ENCODE data around the gene ACOX1. TPM values are rescaled to one million over a fixed set of nuclear protein-coding genes. Genes with fewer than 3 reads are reported as not detected.

Gene ACOX1
- total RNA-seq, 4 donors from 2014 or later: 46.9 to 73.3 (median 62.3) TPM

- Histone ChIP-seq H3K27me3 (no peaks in the 10 kb centered on the region), H3K36me3 (peaks cover 0 to 89% (median 0%) of the 10 kb centered on the region in 3 donors), H3K4me1 (peaks cover 0 to 3% (median 2%) of the 10 kb centered on the region in 3 donors), H3K9me3 (no peaks in the 10 kb centered on the region), H3K27ac (no peak overlapping the region), H3K4me3 (no peak overlapping the region)
- no peak for DNase-seq
- 91 to 98% methylated on average over 4 to 7 of the region's 9 CpGs for WGBS, 2 donors
- no peak for TF ChIP-seq POLR2A (IDR thresholded peaks at IDR 0.05)
- no peak for TF ChIP-seq CTCF (IDR thresholded peaks at IDR 0.05)
- intact Hi-C loops (cut with DNase I): no loop called here
These were observed 12.4 kb upstream of the ACOX1 start for GRCh38 chr17:75991396-75991795.

GRCh38 chr17:75987041-75987440, 8.1 kb upstream of the ACOX1 start:
- Histone ChIP-seq H3K9me3 (no peaks in the 10 kb centered on the region), H3K4me3 (no peak overlapping the region), H3K27ac (no peak overlapping the region), H3K27me3 (no peaks in the 10 kb centered on the region), H3K36me3 (peaks cover 0 to 51% (median 0%) of the 10 kb centered on the region in 3 donors), H3K4me1 (peaks cover 0 to 35% (median 20%) of the 10 kb centered on the region in 3 donors)
- intact Hi-C loops (cut with DNase I): no loop called here
- no peak for TF ChIP-seq CTCF (IDR thresholded peaks at IDR 0.05)
- TF ChIP-seq POLR2A (IDR thresholded peaks at IDR 0.05): no peak
- DNase-seq: no peak
- 68 to 71% methylated on average over 4 of the region's 4 CpGs for WGBS, 2 donors

- H3K36me3 ChIP-seq: peaks cover 0 to 41% (median 0%) of the 10 kb centered on the region in 3 donors
- no peaks in the 10 kb centered on the region for H3K9me3 ChIP-seq
- WGBS, 2 donors: 58 to 86% methylated on average over 4 of the region's 4 CpGs
- intact Hi-C loops (cut with DNase I): no loop called here
- no peak for TF ChIP-seq CTCF (IDR thresholded peaks at IDR 0.05)
- TF ChIP-seq POLR2A (IDR thresholded peaks at IDR 0.05): no peak
- peaks cover 0 to 46% (median 25%) of the 10 kb centered on the region in 3 donors for H3K4me1 ChIP-seq
- H3K4me3 ChIP-seq: no peak overlapping the region
- no peaks in the 10 kb centered on the region for H3K27me3 ChIP-seq
- no peak overlapping the region for H3K27ac ChIP-seq
- DNase-seq: no peak
These were observed 7.0 kb upstream of the ACOX1 start for GRCh38 chr17:75985986-75986385.

GRCh38 chr17:75983501-75984181, 4.7 kb upstream of the ACOX1 start:
- TF ChIP-seq POLR2A (IDR thresholded peaks at IDR 0.05): no peak
- intact Hi-C loops (cut with DNase I): no loop called here
- 33 to 56% methylated on average over 6 of the region's 6 CpGs for WGBS, 2 donors
- H3K27me3 ChIP-seq: no peaks in the 10 kb centered on the region
- peaks cover 9 to 58% (median 32%) of the 10 kb centered on the region in 3 donors for H3K4me1 ChIP-seq
- no peak for DNase-seq
- H3K9me3 ChIP-seq: no peaks in the 10 kb centered on the region
- no peak overlapping the region for H3K4me3 ChIP-seq
- peak overlapping the region; percentile 56 to 99 (median 98) for H3K27ac ChIP-seq
- peaks cover 0 to 17% (median 0%) of the 10 kb centered on the region in 3 donors for H3K36me3 ChIP-seq

GRCh38 chr17:75981019-75981615, 2.2 kb upstream of the ACOX1 start:
- peaks cover 22 to 83% (median 52%) of the 10 kb centered on the region in 3 donors for H3K4me1 ChIP-seq
- H3K36me3 ChIP-seq: no peaks in the 10 kb centered on the region
- H3K27ac ChIP-seq: peak overlapping the region; percentile 98 to 99 (median 98)
- H3K27me3 ChIP-seq: no peaks in the 10 kb centered on the region
- intact Hi-C loops (cut with DNase I): no loop called here
- 69 to 94% methylated on average over 7 of the region's 7 CpGs for WGBS, 2 donors
- TF ChIP-seq POLR2A (IDR thresholded peaks at IDR 0.05) (no peak), CTCF (IDR thresholded peaks at IDR 0.05) (no peak)
- DNase-seq: no peak
- no peak overlapping the region for H3K4me3 ChIP-seq
- no peaks in the 10 kb centered on the region for H3K9me3 ChIP-seq
